ENCODE results near the gene LRFN4. TPM values are rescaled to one million over a fixed set of nuclear protein-coding genes. Genes with fewer than 3 reads are reported as not detected.

The LRFN4 gene
- total and polyA plus RNA-seq, 2 of the 13 experiments (the other 11 are each of a cell fraction or from before 2014, with no cell fraction given), result 1.3 to 6.8 TPM

- TF ChIP-seq SIN3B (IDR thresholded peaks at IDR 0.05; ENCODE audit: low read length) (no peak), ZNF597 (CRISPR knock-in tag; IDR thresholded peaks at IDR 0.05) (no peak), SNRNP70 (IDR thresholded peaks at IDR 0.05; ENCODE audit: low read depth, low read length) (no peak), PREB (CRISPR knock-in tag; IDR thresholded peaks at IDR 0.05) (no peak), PCBP1 (IDR thresholded peaks at IDR 0.05; ENCODE audit: borderline replicate concordance, low read depth, low read length) (no peak), ZBTB33 (CRISPR knock-in tag; IDR thresholded peaks at IDR 0.05) (no peak), GLI4 (CRISPR knock-in tag; IDR thresholded peaks at IDR 0.05; ENCODE audit: borderline replicate concordance) (no peak), ZNF546 (CRISPR knock-in tag; conservative IDR thresholded peaks at IDR 0.05) (no peak), POGZ (CRISPR knock-in tag; IDR thresholded peaks at IDR 0.05) (no peak), RARA (CRISPR knock-in tag; IDR thresholded peaks at IDR 0.05) (peak; percentile 47; the same call in 1 of the 2 replicates), ZNF543 (CRISPR knock-in tag; IDR thresholded peaks at IDR 0.05) (no peak), POLR2AphosphoS5 (IDR thresholded peaks at IDR 0.05; ENCODE audit: low read depth, low read length) (peak; percentile 20; the same call in 1 of the 2 replicates), RAD51 (IDR thresholded peaks at IDR 0.05; ENCODE audit: borderline replicate concordance) (no peak), ZNF256 (CRISPR knock-in tag; conservative IDR thresholded peaks at IDR 0.05) (no peak), TRIM22 (IDR thresholded peaks at IDR 0.05) (no peak), ERF (CRISPR knock-in tag; IDR thresholded peaks at IDR 0.05) (no peak; the same call in 1 of the 2 replicates), AGO2 (optimal IDR thresholded peaks at IDR 0.05; ENCODE audit: low read depth, low read length) (no peak), ZNF644 (CRISPR knock-in tag; IDR thresholded peaks at IDR 0.05; ENCODE audit: low read depth) (no peak), FOSL1 (CRISPR knock-in tag; IDR thresholded peaks at IDR 0.05; ENCODE audit: borderline replicate concordance) (no peak), ZNF562 (CRISPR knock-in tag; IDR thresholded peaks at IDR 0.05; ENCODE audit: borderline replicate concordance) (no peak), ZNF460 (CRISPR knock-in tag; IDR thresholded peaks at IDR 0.05; ENCODE audit: borderline replicate concordance) (no peak), PBX2 (CRISPR knock-in tag; IDR thresholded peaks at IDR 0.05) (no peak), ZFP1 (CRISPR knock-in tag; IDR thresholded peaks at IDR 0.05) (no peak), ZFYVE20 (CRISPR knock-in tag; IDR thresholded peaks at IDR 0.05; ENCODE audit: borderline replicate concordance, low read depth) (no peak), ZFP36 (IDR thresholded peaks at IDR 0.05; ENCODE audit: borderline replicate concordance, low read depth, low read length, partially characterized antibody) (no peak), NRL (CRISPR knock-in tag; IDR thresholded peaks at IDR 0.05; ENCODE audit: borderline replicate concordance) (no peak)
Observed at GRCh38 chr11:66906061-66906733, 49.3 kb downstream of the LRFN4 start (continued).
